Skeletal muscle tissue (tissue), 4 donors: Measurements from ENCODE around the gene GRB14. TPM values are rescaled to one million over a fixed set of nuclear protein-coding genes. Genes with fewer than 3 reads are reported as not detected.
"Not testable (repeated sequence)": the region's sequence is repeated elsewhere in the genome, so short reads cannot be mapped to it uniquely, and the experiment has no call there.

ENCODE experiments used
- H3K27ac ChIP-seq: one replicate; pipeline ENCODE4 v1.7.0; 2013; ENCODE audit warnings: mild to moderate bottlenecking, low read depth, low read length, inconsistent platforms
- H3K27me3 ChIP-seq, 3 donors: one replicate each; pipeline ENCODE4 v1.7.0; 2013; ENCODE audit warnings: low read length in 3 of 3; ENCODE audit not compliant: control insufficient read depth in 3 of 3, insufficient read depth in 3 of 3
- H3K36me3 ChIP-seq, 3 donors: one replicate each; pipeline ENCODE4 v1.7.0; 2013; ENCODE audit warnings: low read length in 3 of 3; ENCODE audit not compliant: control insufficient read depth in 3 of 3, insufficient read depth in 3 of 3
- H3K4me1 ChIP-seq, 3 donors: one replicate each; pipeline ENCODE4 v1.7.0; 2013; ENCODE audit warnings: low read length in 3 of 3, mild to moderate bottlenecking in 3 of 3; ENCODE audit not compliant: control insufficient read depth in 3 of 3, insufficient read depth in 3 of 3
- H3K4me3 ChIP-seq, 3 donors: one replicate each; pipeline ENCODE4 v1.7.0; 2013; ENCODE audit warnings: low read length in 3 of 3
- H3K9ac ChIP-seq, 3 donors: one replicate each; pipeline ENCODE4 v1.7.0; 2013; ENCODE audit warnings: low read length in 3 of 3, mild to moderate bottlenecking in 3 of 3, moderate library complexity in 2 of 3, low read depth in 1 of 3
- H3K9me3 ChIP-seq, 3 donors: one replicate each; pipeline ENCODE4 v1.7.0; 2013; ENCODE audit warnings: low read length in 3 of 3; ENCODE audit not compliant: control insufficient read depth in 3 of 3
- total RNA-seq: library from RNA; depleted of rRNA; stranded (reverse); fragments of >200 nt; gene quantifications from one replicate; pipeline ENCODE4 v1.2.3, GENCODE V29; 2014
- donor health status: Osteomylitis.

Gene GRB14
- total RNA-seq, 1 donor from 2014 or later: 5.7 TPM

- no peaks in the 10 kb centered on the region for H3K36me3 ChIP-seq
- H3K27ac ChIP-seq: no peak overlapping the region
- no peaks in the 10 kb centered on the region for H3K27me3 ChIP-seq
- H3K9me3 ChIP-seq: no peaks in the 10 kb centered on the region
- no peak overlapping the region for H3K9ac ChIP-seq
- H3K4me3 ChIP-seq: no peak overlapping the region
- H3K4me1 ChIP-seq: no peaks in the 10 kb centered on the region
Observed at GRCh38 chr2:164478205-164478604, 143.1 kb downstream of the GRB14 start.

GRCh38 chr2:164474873-164475272, 146.4 kb downstream of the GRB14 start:
- Histone ChIP-seq H3K36me3 (no peaks in the 10 kb centered on the region), H3K27me3 (no peaks in the 10 kb centered on the region), H3K9ac (no peak overlapping the region), H3K27ac (no peak overlapping the region), H3K4me3 (no peak overlapping the region), H3K4me1 (peaks cover 0 to 4% (median 3%) of the 10 kb centered on the region in 3 donors), H3K9me3 (no peaks in the 10 kb centered on the region)

- Histone ChIP-seq H3K9me3 (no peaks in the 10 kb centered on the region), H3K4me1 (peaks cover 0 to 4% (median 3%) of the 10 kb centered on the region in 3 donors), H3K36me3 (no peaks in the 10 kb centered on the region), H3K27me3 (no peaks in the 10 kb centered on the region), H3K9ac (no peak overlapping the region), H3K27ac (no peak overlapping the region), H3K4me3 (no peak overlapping the region)
Observed at GRCh38 chr2:164473021-164473420, 148.3 kb downstream of the GRB14 start.

- not testable (repeated sequence) for H3K36me3 ChIP-seq, H3K27ac ChIP-seq, H3K27me3 ChIP-seq, H3K4me3 ChIP-seq, H3K9me3 ChIP-seq, H3K9ac ChIP-seq, H3K4me1 ChIP-seq
Observed at GRCh38 chr2:164465047-164465446, 156.2 kb downstream of the GRB14 start.

- H3K4me3 ChIP-seq: no peak overlapping the region
- no peaks in the 10 kb centered on the region for H3K36me3 ChIP-seq
- H3K4me1 ChIP-seq: no peaks in the 10 kb centered on the region
- H3K27ac ChIP-seq: no peak overlapping the region
- no peaks in the 10 kb centered on the region for H3K27me3 ChIP-seq
- H3K9ac ChIP-seq: no peak overlapping the region
- no peaks in the 10 kb centered on the region for H3K9me3 ChIP-seq
Observed at GRCh38 chr2:164464376-164464775, 156.9 kb downstream of the GRB14 start.

- Histone ChIP-seq H3K4me3 (no peak overlapping the region), H3K36me3 (no peaks in the 10 kb centered on the region), H3K4me1 (no peaks in the 10 kb centered on the region), H3K27ac (no peak overlapping the region), H3K27me3 (no peaks in the 10 kb centered on the region), H3K9me3 (no peaks in the 10 kb centered on the region), H3K9ac (no peak overlapping the region)
Observed at GRCh38 chr2:164458792-164459191, 162.5 kb downstream of the GRB14 start.

- H3K4me1 ChIP-seq: no peaks in the 10 kb centered on the region
Observed at GRCh38 chr2:164457271-164457670, 164.0 kb downstream of the GRB14 start.

GRCh38 chr2:164456619-164457018, 164.7 kb downstream of the GRB14 start:
- H3K36me3 ChIP-seq: no peaks in the 10 kb centered on the region
- H3K9ac ChIP-seq: no peak overlapping the region
- no peak overlapping the region for H3K4me3 ChIP-seq

More at GRCh38 chr2:164457271-164457670, 164.0 kb downstream of the GRB14 start:
- no peak overlapping the region for H3K27ac ChIP-seq
- H3K9ac ChIP-seq: no peak overlapping the region
- no peaks in the 10 kb centered on the region for H3K27me3 ChIP-seq
- H3K4me3 ChIP-seq: no peak overlapping the region
- no peaks in the 10 kb centered on the region for H3K36me3 ChIP-seq
- H3K9me3 ChIP-seq: no peaks in the 10 kb centered on the region

GRCh38 chr2:164453656-164454305, 167.5 kb downstream of the GRB14 start:
- Histone ChIP-seq H3K36me3 (no peaks in the 10 kb centered on the region), H3K9me3 (no peaks in the 10 kb centered on the region), H3K4me3 (no peak overlapping the region), H3K27me3 (no peaks in the 10 kb centered on the region), H3K9ac (no peak overlapping the region), H3K27ac (no peak overlapping the region), H3K4me1 (no peaks in the 10 kb centered on the region)

More at GRCh38 chr2:164456619-164457018, 164.7 kb downstream of the GRB14 start:
- no peaks in the 10 kb centered on the region for H3K27me3 ChIP-seq
- H3K9me3 ChIP-seq: no peaks in the 10 kb centered on the region
- no peak overlapping the region for H3K27ac ChIP-seq
- H3K4me1 ChIP-seq: no peaks in the 10 kb centered on the region

GRCh38 chr2:164450278-164450677, 171.0 kb downstream of the GRB14 start:
- Histone ChIP-seq H3K9me3 (no peaks in the 10 kb centered on the region), H3K4me1 (no peaks in the 10 kb centered on the region), H3K9ac (no peak overlapping the region), H3K36me3 (no peaks in the 10 kb centered on the region), H3K27ac (no peak overlapping the region), H3K4me3 (no peak overlapping the region), H3K27me3 (no peaks in the 10 kb centered on the region)
